ENCODE results near the gene STK33. TPM values are rescaled to one million over a fixed set of nuclear protein-coding genes. Genes with fewer than 3 reads are reported as not detected.
"Not testable (repeated sequence)": the region's sequence is repeated elsewhere in the genome, so short reads cannot be mapped to it uniquely, and the experiment has no call there.

Gene STK33
- total RNA-seq, 1 donor from 2014 or later, result 0.51 TPM

- no peak for DNase-seq
Observed at GRCh38 chr11:8541448-8541847, 52.6 kb downstream of the STK33 start.

GRCh38 chr11:8533332-8533731, 60.7 kb downstream of the STK33 start:
- DNase-seq, result no peak

- DNase-seq, result no peak
Observed at GRCh38 chr11:8532475-8532874, 61.6 kb downstream of the STK33 start.

- DNase-seq, result no peak
Observed at GRCh38 chr11:8531982-8532381, 62.0 kb downstream of the STK33 start.

- no peak for DNase-seq
Observed at GRCh38 chr11:8531312-8531711, 62.7 kb downstream of the STK33 start.

- DNase-seq, result no peak
Observed at GRCh38 chr11:8527939-8528338, 66.1 kb downstream of the STK33 start.

- no peak for DNase-seq
Observed at GRCh38 chr11:8523396-8523795, 70.6 kb downstream of the STK33 start.

GRCh38 chr11:8512547-8512946, 81.5 kb downstream of the STK33 start:
- DNase-seq, result no peak

GRCh38 chr11:8503910-8504364, 90.1 kb downstream of the STK33 start:
- no peak for DNase-seq

GRCh38 chr11:8501836-8502235, 92.2 kb downstream of the STK33 start:
- no peak for DNase-seq

GRCh38 chr11:8488395-8488794, 105.6 kb downstream of the STK33 start:
- DNase-seq, result no peak

GRCh38 chr11:8487261-8487660, 106.8 kb downstream of the STK33 start:
- DNase-seq, result no peak

GRCh38 chr11:8484251-8484650, 109.8 kb downstream of the STK33 start:
- DNase-seq, result no peak

- no peak for DNase-seq
Observed at GRCh38 chr11:8480858-8481257, 113.2 kb downstream of the STK33 start.

GRCh38 chr11:8477680-8478079, 116.3 kb downstream of the STK33 start:
- DNase-seq, result no peak

- no peak for DNase-seq
Observed at GRCh38 chr11:8477151-8477550, 116.9 kb downstream of the STK33 start.

- DNase-seq, result not testable (repeated sequence)
Observed at GRCh38 chr11:8467806-8468205, 126.2 kb downstream of the STK33 start.

GRCh38 chr11:8467356-8467755, 126.7 kb downstream of the STK33 start:
- DNase-seq, result not testable (repeated sequence)

GRCh38 chr11:8466884-8467283, 127.1 kb downstream of the STK33 start:
- DNase-seq, result not testable (repeated sequence)

- no peak for DNase-seq
Observed at GRCh38 chr11:8459711-8460399, 134.2 kb downstream of the STK33 start.

GRCh38 chr11:8442301-8442700, 151.7 kb downstream of the STK33 start:
- no peak for DNase-seq

GRCh38 chr11:8440649-8441048, 153.4 kb downstream of the STK33 start:
- DNase-seq, result no peak

GRCh38 chr11:8429483-8429882, 164.5 kb downstream of the STK33 start:
- DNase-seq, result no peak

- DNase-seq, result no peak
Observed at GRCh38 chr11:8426076-8426475, 168.0 kb downstream of the STK33 start.

- no peak for DNase-seq
Observed at GRCh38 chr11:8415195-8415594, 178.8 kb downstream of the STK33 start.

Measured in dermis blood vessel endothelial cell (primary cell).